Lower leg skin (tissue), 4 donors: ENCODE data around the gene YTHDC2. TPM values are rescaled to one million over a fixed set of nuclear protein-coding genes. Genes with fewer than 3 reads are reported as not detected.
A peak's percentile ranks its signal among the peaks of the same experiment; 100 is the strongest.

Experiments used
- DNase-seq, 2 donors: peaks; one replicate each; pipeline ENCODE4 v3.0.0-alpha.2; 2019; ENCODE audit warnings: low spot score in 2 of 2
- H3K4me3 ChIP-seq: fragments of 200-600 bp; sonication (generic); 2 replicates; pipeline ENCODE4 v1.5.1; 2017; ENCODE audit warnings: mild to moderate bottlenecking, low read depth; ENCODE audit not compliant: poor library complexity, severe bottlenecking
- POLR2A ChIP-seq, 2 donors: fragments of 450-650 bp; IDR thresholded peaks; one replicate each; pipeline ENCODE4 v1.6.1; 2016 to 2017; ENCODE audit warnings: antibody characterized with exemption in 2 of 2, mild to moderate bottlenecking in 1 of 2, moderate library complexity in 1 of 2
- WGBS, 2 donors: methylation state at CpG; one replicate each; pipeline ENCODE4 v1.1.5; 2018; 5-methylcytosine and 5-hydroxymethylcytosine counted together
- intact Hi-C: fragments of 100-400 bp; cut with DNase I; formaldehyde crosslinking; loops from one replicate; pipeline ENCODE4 v1.15.0; 2023; ENCODE audit warnings: low total_unique reads
- total RNA-seq, 4 donors: library from RNA; depleted of rRNA; stranded (reverse); fragments of >200 nt; gene quantifications; one replicate each; pipeline ENCODE4 v1.1.0, GENCODE V29; 2016
- TF ChIP-seq, protein P1 (sequence below), 3 donors: fragments of 450-650 bp; IDR thresholded peaks; one replicate each; pipeline ENCODE4 v1.5.1; 2016; ENCODE audit warnings: antibody characterized with exemption in 3 of 3, mild to moderate bottlenecking in 3 of 3, moderate library complexity in 2 of 3

YTHDC2 gene
- total RNA-seq, 4 donors from 2014 or later, result 13.8 to 28.4 (median 16.7) TPM

DNA sequence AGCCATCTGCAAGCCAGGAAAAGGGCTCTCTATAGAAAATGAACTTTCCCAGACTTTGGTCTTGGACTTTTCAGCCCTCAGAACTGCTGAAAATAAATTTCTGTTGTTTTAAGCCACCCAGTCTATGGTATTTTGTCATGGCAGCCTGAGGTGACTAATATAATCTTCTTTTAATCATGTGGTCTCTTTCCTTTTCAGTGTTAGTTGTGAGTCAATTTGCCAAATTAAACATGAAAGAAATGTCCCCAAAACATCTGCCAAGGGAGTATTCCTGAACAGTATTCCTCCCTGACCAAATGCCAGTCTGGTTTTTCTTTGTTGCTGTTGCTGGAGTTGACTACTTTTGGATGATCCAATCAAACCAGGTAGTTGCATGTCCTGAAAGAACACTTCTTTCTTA is 4.7 kb upstream of the YTHDC2 start:
- no peak for DNase-seq
- TF ChIP-seq, protein P1, sequence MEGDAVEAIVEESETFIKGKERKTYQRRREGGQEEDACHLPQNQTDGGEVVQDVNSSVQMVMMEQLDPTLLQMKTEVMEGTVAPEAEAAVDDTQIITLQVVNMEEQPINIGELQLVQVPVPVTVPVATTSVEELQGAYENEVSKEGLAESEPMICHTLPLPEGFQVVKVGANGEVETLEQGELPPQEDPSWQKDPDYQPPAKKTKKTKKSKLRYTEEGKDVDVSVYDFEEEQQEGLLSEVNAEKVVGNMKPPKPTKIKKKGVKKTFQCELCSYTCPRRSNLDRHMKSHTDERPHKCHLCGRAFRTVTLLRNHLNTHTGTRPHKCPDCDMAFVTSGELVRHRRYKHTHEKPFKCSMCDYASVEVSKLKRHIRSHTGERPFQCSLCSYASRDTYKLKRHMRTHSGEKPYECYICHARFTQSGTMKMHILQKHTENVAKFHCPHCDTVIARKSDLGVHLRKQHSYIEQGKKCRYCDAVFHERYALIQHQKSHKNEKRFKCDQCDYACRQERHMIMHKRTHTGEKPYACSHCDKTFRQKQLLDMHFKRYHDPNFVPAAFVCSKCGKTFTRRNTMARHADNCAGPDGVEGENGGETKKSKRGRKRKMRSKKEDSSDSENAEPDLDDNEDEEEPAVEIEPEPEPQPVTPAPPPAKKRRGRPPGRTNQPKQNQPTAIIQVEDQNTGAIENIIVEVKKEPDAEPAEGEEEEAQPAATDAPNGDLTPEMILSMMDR (IDR thresholded peaks at IDR 0.05), result no peak
- no peak for TF ChIP-seq POLR2A (IDR thresholded peaks at IDR 0.05)
- H3K4me3 ChIP-seq, result no peak overlapping the region
- intact Hi-C loops, result no loop called here

DNA sequence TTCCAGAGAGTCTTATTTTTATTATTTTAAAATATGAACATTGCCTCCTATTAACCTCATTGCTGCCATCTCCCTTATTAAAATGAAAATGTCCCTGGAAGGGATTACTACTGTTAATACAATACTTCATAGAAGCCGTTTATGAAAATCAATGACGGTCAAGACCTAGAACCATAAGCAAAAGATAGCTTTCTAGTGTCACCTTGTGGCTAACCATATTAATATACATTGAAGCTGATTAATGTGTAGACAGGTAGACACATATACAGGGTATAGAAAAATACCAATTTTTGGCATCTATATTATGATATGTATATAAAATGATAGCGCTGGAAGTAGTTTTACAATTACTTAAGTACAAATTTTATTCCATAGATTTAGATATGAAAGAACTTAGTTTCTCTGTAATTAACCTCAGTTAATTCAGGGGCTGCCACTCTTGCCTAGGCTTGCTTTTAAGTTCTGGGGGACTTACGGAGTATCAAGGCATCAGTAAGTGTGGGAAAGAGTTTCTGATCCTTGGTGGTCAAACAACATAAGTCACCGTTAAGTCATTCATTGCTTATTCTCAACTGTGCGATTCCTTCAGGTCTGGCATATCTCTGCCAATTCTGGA is 2.5 kb upstream of the YTHDC2 start:
- 54 to 57% methylated on average over 6 of the region's 6 CpGs for WGBS, 2 donors
- intact Hi-C loops, result loop anchor here (10.0 kb wide), 1 partner anchor 516 kb away; no protein-coding TSS in a partner anchor
- no peak for TF ChIP-seq POLR2A (IDR thresholded peaks at IDR 0.05)
- TF ChIP-seq, protein P1 (IDR thresholded peaks at IDR 0.05), result no peak
- no peak overlapping the region for H3K4me3 ChIP-seq
- DNase-seq, result no peak

DNA sequence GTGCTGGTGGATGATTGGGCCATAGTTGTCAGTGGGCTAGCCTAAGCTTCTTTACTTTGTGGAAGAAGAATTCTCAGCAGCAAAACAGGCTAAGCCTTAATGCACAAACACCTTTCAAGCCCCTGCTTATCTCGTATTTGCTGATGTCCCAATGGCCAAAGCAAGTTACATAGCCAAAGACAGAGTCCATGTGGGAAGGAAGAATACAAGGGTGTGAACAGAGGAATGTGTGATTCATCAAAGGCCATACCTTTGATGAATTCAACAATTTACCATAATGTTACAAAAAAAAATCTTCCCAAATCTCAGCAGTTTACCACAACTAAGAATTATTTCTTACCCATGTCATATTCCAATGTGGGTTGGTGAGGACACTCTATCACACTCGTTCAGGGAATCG is 1.2 kb upstream of the YTHDC2 start:
- TF ChIP-seq, protein P1 (IDR thresholded peaks at IDR 0.05), result no peak
- no peak for TF ChIP-seq POLR2A (IDR thresholded peaks at IDR 0.05)
- H3K4me3 ChIP-seq, result no peak overlapping the region
- intact Hi-C loops, result loop anchor here (10.0 kb wide), 1 partner anchor 518 kb away; no protein-coding TSS in a partner anchor
- 94 to 96% methylated on average over 3 of the region's 3 CpGs for WGBS, 2 donors
- no peak for DNase-seq

DNA sequence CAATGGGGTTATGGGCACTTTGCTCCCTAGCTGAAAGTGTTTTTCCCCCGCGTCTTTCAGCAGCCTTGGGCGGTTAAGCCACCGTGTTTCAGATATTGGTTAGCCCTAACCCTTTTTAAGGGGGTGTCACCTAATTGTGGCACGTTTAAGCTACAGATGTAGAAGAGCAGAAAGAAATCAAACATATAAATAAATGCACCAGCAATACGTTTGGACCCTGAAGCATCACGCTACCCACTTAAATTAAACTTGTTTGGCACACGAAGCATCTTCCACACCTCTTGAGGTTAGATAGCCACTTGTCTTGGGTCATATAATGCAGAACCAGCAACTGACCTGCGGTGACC is 768 bp downstream of the YTHDC2 start:
- intact Hi-C loops, result loop anchor here (10.0 kb wide), 1 partner anchor 519 kb away; no protein-coding TSS in a partner anchor
- WGBS, 2 donors, result 6 to 9% methylated on average over 9 of the region's 9 CpGs
- no peak for DNase-seq
- TF ChIP-seq, protein P1 (IDR thresholded peaks at IDR 0.05), result no peak
- no peak for TF ChIP-seq POLR2A (IDR thresholded peaks at IDR 0.05)
- peak overlapping the region; percentile 61 for H3K4me3 ChIP-seq

DNA sequence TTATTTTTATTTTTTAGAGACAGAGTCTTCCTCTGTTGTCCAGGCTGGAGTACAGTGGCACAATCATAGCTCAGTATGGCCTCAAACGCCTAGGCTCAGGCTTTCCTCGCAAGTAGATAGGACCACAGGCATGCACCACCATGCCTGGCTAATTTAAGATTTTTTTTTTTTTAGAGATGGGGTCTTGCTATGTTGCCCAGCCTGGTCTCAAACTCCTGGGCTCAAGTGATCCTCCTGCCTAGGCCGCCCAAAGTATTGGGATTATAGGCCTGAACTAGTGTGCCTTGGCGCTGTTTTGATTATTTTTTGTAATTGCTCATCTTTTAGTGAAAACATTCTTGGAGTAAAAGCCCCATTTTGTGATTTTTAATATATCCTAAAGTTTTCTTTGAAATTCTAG is 5.4 kb downstream of the YTHDC2 start:
- intact Hi-C loops, result loop anchor here (10.0 kb wide), 1 partner anchor 524 kb away; no protein-coding TSS in a partner anchor
- TF ChIP-seq, protein P1 (IDR thresholded peaks at IDR 0.05), result no peak
- no peak for TF ChIP-seq POLR2A (IDR thresholded peaks at IDR 0.05)
- DNase-seq, result no peak
- no peak overlapping the region for H3K4me3 ChIP-seq
- 97% methylated on average over 4 of the region's 4 CpGs for WGBS, 2 donors

DNA sequence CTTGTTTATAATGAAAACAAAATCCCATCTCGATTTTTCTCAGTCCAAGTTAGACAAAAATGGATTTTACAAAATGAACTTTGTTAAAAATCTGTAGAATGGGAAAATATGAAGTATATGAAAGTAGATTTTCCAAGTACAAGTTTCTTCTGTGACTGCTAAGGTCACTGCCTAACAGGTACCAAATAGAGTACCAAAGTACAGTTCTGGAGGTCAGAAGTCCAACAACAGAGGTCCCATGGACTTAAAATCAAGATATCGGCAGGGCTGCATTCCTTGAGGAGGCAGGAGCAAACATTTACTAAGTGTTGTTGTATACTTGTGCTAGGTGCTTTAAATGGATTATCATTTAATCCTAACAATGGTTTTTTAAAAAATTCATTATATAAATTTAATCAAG is 5.9 kb downstream of the YTHDC2 start:
- DNase-seq, result no peak
- TF ChIP-seq, protein P1 (IDR thresholded peaks at IDR 0.05), result no peak
- no peak for TF ChIP-seq POLR2A (IDR thresholded peaks at IDR 0.05)
- 92 to 94% methylated on average over 2 of the region's 2 CpGs for WGBS, 2 donors
- H3K4me3 ChIP-seq, result no peak overlapping the region
- intact Hi-C loops, result loop anchor here (10.0 kb wide), 1 partner anchor 525 kb away; no protein-coding TSS in a partner anchor
